IPS DF 6.9 (cell line): Measurements from ENCODE around the gene KIAA1217.

Experiments
- DNase-seq: peaks from one replicate; pipeline ENCODE4 v3.0.0-alpha.2; 2013; ENCODE audit warnings: low read depth, low spot score
- H3K27ac ChIP-seq: one replicate; pipeline ENCODE4 v1.5.1; 2013; ENCODE audit warnings: low read length, control low read depth
- H3K27me3 ChIP-seq: 2 replicates; pipeline ENCODE4 v1.6.1; 2013; ENCODE audit warnings: mild to moderate bottlenecking, low read length; ENCODE audit not compliant: control insufficient read depth, insufficient read depth
- H3K36me3 ChIP-seq: 2 replicates; pipeline ENCODE4 v1.6.1; 2013; ENCODE audit warnings: low read length; ENCODE audit not compliant: control insufficient read depth, insufficient read depth
- H3K4me1 ChIP-seq: 2 replicates; pipeline ENCODE4 v1.6.1; 2013; ENCODE audit warnings: low read length; ENCODE audit not compliant: control insufficient read depth, insufficient read depth
- H3K4me3 ChIP-seq: 2 replicates; pipeline ENCODE4 v1.5.1; 2013; ENCODE audit warnings: mild to moderate bottlenecking, low read length
- H3K9me3 ChIP-seq: 2 replicates; pipeline ENCODE4 v1.6.1; 2013; ENCODE audit warnings: low read length, inconsistent platforms; ENCODE audit not compliant: control insufficient read depth, insufficient read depth
- WGBS: extraction: QIAGEN DNeasy Blood & Tissue Kit; methylation state at CpG from one replicate; pipeline ENCODE4 v1.1.7; 2013; ENCODE audit warnings: mixed read lengths, missing lambda C conversion rate; ENCODE audit not compliant: insufficient read length, insufficient coverage; 5-methylcytosine and 5-hydroxymethylcytosine counted together

Gene KIAA1217

DNA sequence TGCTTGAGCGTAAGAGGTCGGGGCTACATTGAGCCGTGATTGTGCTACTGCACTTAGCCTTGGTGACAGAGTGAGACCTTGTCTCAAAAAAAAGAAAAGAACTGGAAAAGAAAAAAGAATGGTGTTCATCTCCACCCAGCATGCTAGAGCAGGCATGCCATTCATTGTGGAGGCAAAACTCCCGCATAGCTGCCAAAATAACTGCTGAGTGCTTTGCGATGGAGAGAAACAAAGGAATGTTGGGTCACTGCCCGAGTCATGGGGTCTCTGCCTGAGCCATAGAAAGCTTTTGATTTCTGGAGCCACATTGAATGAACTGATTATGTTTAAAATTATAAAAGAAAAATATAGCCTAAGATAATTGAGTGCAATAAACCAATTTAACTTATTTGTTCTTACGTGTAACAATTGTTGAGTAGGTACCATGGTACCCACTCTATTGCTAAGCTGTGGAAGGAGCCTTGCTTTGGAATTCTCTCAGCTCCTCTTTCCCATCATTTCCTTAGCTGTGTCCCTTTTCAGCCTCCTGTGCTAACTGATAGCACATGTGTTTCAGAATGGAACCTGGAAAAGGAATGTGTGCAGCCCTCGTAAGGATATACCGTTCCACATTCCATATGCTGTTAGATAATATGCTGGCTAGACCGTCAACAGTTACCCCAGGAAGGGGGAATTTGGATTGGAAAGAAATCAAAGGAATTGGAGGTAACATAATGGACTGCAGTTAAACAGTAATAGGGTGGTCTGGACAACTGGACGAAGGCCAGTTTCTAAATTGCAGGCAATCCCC, 99.0 kb downstream of the KIAA1217 start:
- no peak for DNase-seq
- no peak overlapping the region for H3K27ac ChIP-seq

DNA sequence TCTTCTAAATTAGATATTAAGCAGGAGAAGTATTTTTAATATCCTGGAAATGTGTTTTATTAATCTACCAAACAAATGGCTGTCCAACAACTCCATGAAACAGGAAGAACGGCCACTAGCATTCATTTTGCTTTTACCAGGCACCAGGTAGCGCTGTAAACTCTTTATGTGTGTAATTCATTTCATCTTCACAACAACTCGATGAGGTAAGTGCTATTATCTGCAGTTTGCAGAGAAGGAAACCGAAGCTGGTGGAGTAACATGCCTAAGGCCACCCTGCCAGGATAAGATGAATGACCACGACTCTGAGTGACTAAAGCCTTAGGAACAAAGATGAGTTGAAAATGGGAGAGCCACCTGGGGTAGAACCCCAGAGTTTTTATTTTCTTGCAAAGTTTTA, 101.2 kb downstream of the KIAA1217 start:
- Histone ChIP-seq H3K4me1 (no peaks in the 10 kb centered on the region), H3K27ac (no peak overlapping the region), H3K9me3 (no peaks in the 10 kb centered on the region), H3K27me3 (no peaks in the 10 kb centered on the region), H3K4me3 (no peak overlapping the region), H3K36me3 (no peaks in the 10 kb centered on the region)
- no CpG with 5 or more reads among the region's 5 CpGs for WGBS
- DNase-seq: no peak

More for the DNA sequence above, 99.0 kb downstream of the KIAA1217 start:
- Histone ChIP-seq H3K36me3 (no peaks in the 10 kb centered on the region), H3K27me3 (no peaks in the 10 kb centered on the region), H3K4me3 (no peak overlapping the region), H3K9me3 (no peaks in the 10 kb centered on the region), H3K4me1 (no peaks in the 10 kb centered on the region)
- WGBS: no CpG with 5 or more reads among the region's 11 CpGs

DNA sequence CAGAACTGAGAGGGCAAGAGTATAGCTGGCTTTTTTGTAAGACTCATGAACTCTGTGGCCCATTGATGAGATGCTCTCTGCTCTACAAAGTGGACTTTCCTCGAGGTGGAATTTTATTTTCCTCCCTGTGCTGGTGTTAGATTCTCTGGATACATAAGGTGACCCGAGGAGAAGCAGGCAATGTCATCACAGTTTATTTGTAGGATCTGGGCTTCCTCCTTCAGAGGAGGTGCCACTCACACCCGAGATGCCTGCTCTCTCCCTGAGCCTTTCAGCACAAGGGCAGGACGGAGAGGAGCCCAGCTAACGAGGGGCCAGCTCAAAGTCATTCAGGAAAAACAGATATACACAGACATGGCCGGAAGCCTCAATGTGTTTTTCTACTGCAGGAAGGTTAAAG, 103.0 kb downstream of the KIAA1217 start:
- H3K4me3 ChIP-seq: no peak overlapping the region
- H3K27me3 ChIP-seq: no peaks in the 10 kb centered on the region
- H3K36me3 ChIP-seq: no peaks in the 10 kb centered on the region
- no peaks in the 10 kb centered on the region for H3K4me1 ChIP-seq
- no peaks in the 10 kb centered on the region for H3K9me3 ChIP-seq
- no CpG with 5 or more reads among the region's 6 CpGs for WGBS
- DNase-seq: no peak
- no peak overlapping the region for H3K27ac ChIP-seq

DNA sequence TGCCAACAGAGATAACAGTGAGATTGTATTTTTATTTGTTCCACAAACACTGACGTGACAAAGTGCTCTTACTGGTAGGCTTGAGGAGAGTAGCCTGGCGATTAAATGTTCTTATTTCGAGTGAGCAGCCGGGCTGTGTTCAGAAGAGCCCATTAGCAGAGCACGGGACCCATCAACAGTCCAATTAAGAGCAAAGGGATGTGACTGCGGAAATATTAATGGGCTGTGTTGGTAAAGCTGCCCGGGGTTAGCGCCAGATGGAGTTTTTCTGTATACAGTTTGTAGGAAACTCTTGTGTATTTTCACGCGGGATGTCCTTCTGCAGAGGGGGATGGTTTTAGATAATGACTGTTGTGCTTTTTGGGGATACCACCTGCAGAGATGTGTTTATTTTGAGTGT, 104.3 kb downstream of the KIAA1217 start:
- Histone ChIP-seq H3K9me3 (no peaks in the 10 kb centered on the region), H3K36me3 (no peaks in the 10 kb centered on the region), H3K27ac (no peak overlapping the region), H3K4me1 (no peaks in the 10 kb centered on the region), H3K4me3 (no peak overlapping the region), H3K27me3 (no peaks in the 10 kb centered on the region; the same call in 1 of the 2 replicates)
- no CpG with 5 or more reads among the region's 10 CpGs for WGBS
- DNase-seq: no peak

DNA sequence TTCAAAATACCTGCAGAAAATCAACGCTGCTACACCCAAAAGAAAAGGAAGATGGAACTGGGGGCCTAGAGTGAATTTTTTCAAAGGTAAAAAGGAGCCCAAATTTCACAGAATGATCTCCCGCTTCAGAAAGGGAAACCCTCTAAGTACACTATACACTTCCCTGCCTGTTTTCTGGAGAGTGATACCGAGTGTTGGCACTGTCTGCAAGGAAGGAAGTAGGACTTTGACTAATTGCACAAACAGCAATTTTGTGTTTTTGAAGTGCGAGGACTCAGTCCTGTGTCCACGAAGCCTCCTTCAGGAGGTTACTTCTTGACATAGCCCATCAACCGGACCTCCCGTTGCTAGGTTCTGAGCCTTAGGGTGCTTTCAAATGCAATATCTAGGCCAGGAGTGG, 106.3 kb downstream of the KIAA1217 start:
- Histone ChIP-seq H3K27me3 (no peaks in the 10 kb centered on the region; the same call in 1 of the 2 replicates), H3K36me3 (no peaks in the 10 kb centered on the region), H3K4me3 (no peak overlapping the region), H3K9me3 (no peaks in the 10 kb centered on the region), H3K27ac (no peak overlapping the region), H3K4me1 (no peaks in the 10 kb centered on the region)
- DNase-seq: no peak
- WGBS: no CpG with 5 or more reads among the region's 7 CpGs

DNA sequence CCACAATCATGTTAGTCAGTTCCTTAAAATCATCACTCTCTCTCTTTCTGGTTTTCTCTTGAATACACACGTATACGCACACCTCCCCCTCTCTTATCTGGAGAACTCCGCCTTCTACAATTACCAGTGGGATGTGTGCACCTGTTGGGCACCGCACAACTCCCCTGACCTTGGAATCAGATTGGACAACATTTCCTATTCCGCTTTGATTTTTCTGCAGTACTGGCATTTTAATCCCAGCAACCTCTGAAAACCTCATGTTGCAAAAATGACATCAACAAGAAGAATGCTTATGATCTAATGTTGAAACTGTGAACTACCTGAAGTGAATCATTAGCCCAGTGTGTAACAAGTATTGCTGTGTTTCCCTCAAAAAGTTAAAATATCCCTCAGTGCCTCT, 109.6 kb downstream of the KIAA1217 start:
- no peaks in the 10 kb centered on the region for H3K9me3 ChIP-seq
- no peak overlapping the region for H3K27ac ChIP-seq

DNA sequence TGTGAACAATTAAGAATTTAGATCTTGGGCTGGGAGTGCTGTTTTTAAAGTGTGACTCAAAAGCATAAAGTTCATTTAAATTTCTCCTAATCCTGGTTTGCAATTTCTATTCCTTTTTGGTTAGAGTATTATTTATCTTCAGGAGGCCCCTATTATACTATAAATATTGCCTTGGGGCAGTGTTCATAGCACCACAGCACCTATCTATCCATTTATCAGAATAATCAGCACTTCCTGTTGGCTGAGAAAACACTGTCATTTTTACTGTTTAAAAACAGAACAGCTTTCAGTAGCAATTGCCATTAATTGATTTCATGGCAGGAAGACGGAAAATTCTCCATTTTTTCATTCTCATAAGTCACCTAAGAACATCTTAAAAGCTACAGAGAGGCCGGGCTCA, 111.4 kb downstream of the KIAA1217 start:
- Histone ChIP-seq H3K27ac (no peak overlapping the region), H3K9me3 (no peaks in the 10 kb centered on the region), H3K27me3 (no peaks in the 10 kb centered on the region; the same call in 1 of the 2 replicates), H3K4me3 (no peak overlapping the region), H3K36me3 (no peaks in the 10 kb centered on the region), H3K4me1 (no peaks in the 10 kb centered on the region)
- WGBS: no CpG with 5 or more reads among the region's 2 CpGs
- DNase-seq: no peak

More for the DNA sequence above, 109.6 kb downstream of the KIAA1217 start:
- Histone ChIP-seq H3K4me3 (no peak overlapping the region), H3K36me3 (no peaks in the 10 kb centered on the region), H3K27me3 (no peaks in the 10 kb centered on the region; the same call in 1 of the 2 replicates), H3K4me1 (no peaks in the 10 kb centered on the region)
- no peak for DNase-seq
- no CpG with 5 or more reads among the region's 5 CpGs for WGBS

DNA sequence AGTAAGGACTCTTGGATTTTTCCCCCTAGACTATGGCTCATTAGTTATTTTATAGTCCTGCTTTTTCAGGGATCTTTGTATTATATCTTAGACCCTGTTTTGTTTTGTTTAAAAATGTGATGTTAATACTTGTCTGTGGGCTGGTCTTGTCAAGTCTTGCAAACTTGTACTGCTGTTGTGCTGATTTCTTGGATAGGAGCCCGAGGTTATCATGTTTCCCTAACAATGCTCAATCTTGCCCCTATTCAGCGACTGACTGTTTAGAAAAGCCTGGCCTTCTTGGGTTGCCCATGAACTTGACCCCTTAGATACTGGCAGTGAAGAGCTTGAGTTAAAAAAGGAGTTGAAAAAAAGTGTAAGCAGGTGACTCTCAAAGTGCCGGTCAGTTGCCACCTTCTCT, 115.7 kb downstream of the KIAA1217 start:
- Histone ChIP-seq H3K9me3 (no peaks in the 10 kb centered on the region), H3K4me1 (no peaks in the 10 kb centered on the region), H3K4me3 (no peak overlapping the region), H3K27ac (no peak overlapping the region), H3K27me3 (no peaks in the 10 kb centered on the region), H3K36me3 (no peaks in the 10 kb centered on the region)
- DNase-seq: no peak
- WGBS: no CpG with 5 or more reads among the region's 3 CpGs

DNA sequence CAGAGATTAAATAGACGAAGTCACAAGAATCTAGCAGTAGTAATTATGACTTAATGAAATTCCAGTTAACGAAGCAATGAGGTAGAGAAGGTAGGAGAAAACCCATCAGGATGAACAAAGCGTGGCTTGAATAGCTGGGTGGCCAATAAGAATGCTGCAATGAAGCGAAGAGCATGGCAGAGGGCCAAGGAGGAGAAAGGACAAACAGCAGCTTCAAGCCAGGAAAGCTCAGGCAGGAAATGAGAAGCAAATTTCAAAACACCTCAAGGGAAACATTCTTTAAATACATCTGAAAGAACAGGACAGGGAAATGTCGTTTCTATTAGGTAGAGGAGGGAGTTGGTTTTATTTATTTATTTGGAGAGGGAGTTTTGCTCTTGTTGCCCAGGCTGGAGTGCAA, 122.5 kb downstream of the KIAA1217 start:
- WGBS: 100% methylated on average over 1 of the region's 5 CpGs
- Histone ChIP-seq H3K27ac (no peak overlapping the region), H3K9me3 (no peaks in the 10 kb centered on the region), H3K27me3 (no peaks in the 10 kb centered on the region), H3K4me1 (no peaks in the 10 kb centered on the region), H3K36me3 (no peaks in the 10 kb centered on the region), H3K4me3 (no peak overlapping the region)
- no peak for DNase-seq

DNA sequence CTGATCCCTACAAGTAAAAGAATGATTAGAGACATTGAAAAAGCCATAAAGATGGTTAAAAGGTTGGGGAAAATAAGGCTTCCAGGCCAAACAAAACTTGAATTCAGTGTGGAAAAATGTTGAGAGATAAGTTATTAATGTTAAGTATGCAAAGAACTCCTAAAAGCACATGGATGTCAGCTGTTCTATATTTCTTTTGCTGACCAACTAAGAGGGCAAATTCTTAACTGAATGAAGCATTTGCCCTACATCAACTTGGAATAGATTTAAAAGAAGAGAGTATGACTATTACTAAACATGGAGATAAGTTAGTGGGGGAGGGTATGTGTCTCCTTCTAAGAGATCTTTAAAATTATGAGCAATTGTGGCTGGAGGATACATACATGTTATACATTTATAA, 124.8 kb downstream of the KIAA1217 start:
- Histone ChIP-seq H3K36me3 (no peaks in the 10 kb centered on the region), H3K27ac (no peak overlapping the region)

More for the DNA sequence above, 124.8 kb downstream of the KIAA1217 start:
- Histone ChIP-seq H3K27me3 (no peaks in the 10 kb centered on the region), H3K9me3 (no peaks in the 10 kb centered on the region), H3K4me3 (no peak overlapping the region), H3K4me1 (no peaks in the 10 kb centered on the region)
- no peak for DNase-seq
